Fibroblast of upper back skin (primary cell): ENCODE results near the gene GMCL2.

ENCODE experiments used
- DNase-seq: peaks from one replicate; pipeline ENCODE4 v3.0.0-alpha.2; 2013

The GMCL2 gene

DNA sequence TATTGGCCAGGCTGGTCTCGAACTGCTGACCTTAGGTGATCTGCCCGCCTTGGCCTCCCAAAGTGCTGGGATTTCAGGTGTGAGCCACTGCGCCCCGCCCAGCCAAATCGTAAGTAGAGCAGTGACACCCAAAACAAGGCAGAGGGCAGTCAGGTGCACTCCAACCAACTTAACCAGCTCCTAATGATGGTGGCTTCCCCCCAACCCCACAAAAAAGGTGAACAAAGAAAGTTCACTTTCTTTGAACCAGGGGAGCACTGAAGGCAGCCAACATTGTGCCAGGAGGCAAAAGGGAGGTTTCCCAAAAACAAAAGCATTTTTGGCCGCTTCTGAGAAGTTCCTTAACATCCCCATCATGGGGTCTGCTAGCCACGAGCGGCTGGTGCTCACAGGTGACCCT is 9.6 kb downstream of the GMCL2 start:
- no peak for DNase-seq

DNA sequence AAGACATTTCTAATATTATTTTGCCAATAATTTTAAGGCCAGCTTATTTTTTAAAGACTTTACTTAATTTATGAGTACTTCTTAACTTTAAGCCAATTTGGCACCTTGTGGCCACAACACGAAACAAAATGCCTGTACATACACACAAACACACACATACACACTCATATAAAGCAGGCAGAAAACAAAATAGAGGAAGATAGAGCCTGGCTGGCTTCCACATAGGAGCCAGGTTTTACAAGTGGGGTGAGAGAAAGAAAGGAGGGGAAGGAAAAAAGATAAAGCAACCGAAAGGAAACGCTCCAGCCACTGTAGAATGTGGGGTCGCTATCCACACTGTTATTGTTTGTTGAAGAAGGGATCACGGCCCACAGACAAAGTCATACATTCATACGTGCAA is 10.4 kb downstream of the GMCL2 start:
- no peak for DNase-seq

DNA sequence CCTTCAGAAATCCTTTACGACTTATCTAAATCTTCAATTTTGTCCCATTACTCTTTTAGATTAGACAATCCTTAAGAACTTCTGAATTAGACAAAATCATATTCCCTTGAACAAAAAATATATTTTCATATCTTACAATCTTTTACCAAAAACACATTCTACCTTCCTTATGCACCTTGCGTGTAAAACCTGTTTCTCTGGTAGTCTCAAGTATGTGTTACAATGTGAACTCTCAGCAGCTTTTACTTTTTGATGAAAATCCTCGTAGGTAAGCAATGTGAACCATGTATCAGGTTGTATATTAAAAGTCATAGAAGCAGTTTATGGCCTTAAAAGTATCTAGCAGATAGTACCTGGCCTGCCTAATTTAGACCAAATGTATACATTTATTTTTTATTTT is 12.7 kb downstream of the GMCL2 start:
- DNase-seq: no peak

DNA sequence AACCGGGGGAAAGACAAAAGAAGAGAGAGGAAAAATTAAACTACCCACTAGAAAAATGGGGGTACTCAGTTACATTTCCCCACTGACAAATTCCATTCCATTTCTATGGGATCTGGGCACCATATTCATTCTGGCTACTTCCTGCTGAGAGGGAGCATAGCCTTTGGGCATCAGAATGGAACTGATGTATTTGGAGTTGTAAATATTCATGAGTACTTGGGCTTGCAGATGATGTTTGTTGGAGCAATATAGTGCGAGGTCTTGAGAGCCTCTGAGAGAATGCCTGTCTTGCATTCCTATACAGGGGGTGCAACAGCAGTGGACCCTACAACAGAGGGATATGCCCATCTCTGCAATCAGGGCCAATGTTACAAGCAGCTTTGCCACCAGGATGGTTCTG is 16.7 kb downstream of the GMCL2 start:
- no peak for DNase-seq

DNA sequence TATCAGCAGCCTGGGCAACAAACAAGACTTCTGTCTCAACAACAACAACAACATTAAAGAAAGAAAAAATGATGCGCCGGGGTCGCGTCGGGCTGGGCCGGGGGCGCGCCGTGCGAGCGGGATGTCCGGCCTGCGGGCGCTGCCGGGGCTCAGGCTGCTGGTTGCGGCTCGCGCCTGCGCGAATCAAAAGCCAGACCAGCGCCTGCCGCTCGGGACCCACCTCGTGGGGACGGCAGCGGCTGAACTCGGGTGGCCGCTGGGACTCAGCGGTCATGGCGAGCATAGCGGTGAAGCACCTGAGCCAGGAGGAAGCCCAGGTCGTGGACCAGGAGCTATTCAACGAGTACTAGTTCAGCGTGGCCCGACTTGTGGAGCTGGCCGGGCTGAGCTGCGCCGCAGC is 21.6 kb downstream of the GMCL2 start:
- no peak for DNase-seq

DNA sequence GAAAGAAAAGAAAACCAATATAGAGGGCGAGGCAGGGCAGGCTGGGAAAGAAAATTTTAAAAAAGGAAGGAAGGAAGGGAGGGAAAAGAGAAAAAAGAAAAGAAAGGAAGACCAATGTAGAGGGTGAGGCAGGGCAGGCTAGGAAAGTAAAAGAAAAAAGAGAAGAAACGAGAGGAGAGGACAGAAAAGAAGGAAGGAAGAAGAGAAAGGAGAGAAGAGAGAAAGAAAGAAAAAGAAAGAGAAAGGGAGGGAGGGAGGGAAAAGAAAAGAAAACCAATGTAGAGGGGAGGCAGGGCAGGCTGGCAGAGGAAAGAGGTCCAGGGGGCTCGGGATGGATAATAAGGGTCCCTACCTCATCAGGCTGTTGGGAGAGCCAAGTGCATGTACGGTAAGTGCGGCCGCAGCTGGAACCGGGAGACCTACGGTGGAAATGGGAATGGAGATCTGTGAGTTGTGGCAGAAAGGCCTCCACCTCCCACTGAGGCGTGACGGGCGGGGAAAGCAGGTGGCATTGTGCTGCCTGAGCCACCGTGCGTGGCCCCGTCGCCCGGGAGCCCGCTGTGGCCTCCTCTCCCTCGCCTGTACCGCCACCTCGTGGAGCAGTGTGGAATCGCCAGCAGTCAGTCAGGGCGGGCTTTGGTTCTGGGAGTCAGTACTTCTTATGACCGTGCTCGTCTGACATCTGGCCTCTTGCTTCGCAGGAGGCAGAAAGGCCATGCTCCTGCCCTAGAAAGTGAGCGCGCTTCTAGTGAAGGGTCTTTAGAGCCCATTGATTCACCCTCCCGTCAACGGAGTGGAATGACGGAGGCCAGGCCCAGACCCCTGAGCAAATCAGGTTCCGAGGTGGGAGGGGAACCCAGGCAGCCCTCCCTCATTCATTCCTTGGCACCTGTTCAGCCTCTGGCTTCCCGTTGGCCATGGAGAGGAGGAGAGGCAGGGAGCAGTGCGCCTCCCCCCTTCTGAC is 23.1 kb downstream of the GMCL2 start:
- peak; percentile 62 for DNase-seq

DNA sequence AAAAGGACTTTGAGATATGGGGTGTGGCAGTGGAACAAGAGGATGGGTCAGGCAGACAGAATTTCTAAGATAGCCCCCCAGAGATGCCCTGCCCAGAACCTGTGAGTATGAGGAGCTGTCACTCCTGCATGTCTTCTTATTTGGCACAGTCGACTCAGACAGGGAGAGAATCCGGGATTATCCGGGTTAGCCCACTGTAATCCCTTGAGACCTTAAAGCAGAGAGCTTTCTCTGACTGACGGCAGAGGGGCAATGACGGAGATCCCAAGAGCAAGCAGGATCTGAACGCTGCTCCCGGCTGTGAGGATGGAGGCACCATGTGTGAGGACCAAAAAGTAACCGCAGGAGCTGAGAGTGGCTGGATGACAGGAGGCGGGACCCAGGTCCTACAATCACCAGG is 24.7 kb downstream of the GMCL2 start:
- DNase-seq: no peak

DNA sequence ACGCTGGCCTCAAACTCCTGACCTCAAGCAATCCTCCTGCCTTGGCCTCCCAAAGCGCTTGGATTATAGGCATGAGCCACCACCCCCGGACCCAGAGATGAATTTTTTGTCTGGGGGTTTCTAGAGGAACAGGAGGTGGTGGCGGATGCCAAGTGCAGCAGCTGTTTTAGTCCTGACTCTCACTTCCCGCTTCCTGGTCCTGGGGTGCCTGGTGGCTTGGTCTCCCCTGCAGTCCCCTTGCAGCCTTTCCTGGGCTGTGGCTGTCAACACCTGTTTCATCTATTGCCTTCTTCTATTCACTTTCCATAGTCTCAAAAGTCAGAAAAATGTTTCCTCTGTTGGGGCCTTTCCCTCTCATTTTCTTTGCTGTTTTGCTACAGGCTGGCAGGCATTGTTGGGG is 27.0 kb downstream of the GMCL2 start:
- no peak for DNase-seq

DNA sequence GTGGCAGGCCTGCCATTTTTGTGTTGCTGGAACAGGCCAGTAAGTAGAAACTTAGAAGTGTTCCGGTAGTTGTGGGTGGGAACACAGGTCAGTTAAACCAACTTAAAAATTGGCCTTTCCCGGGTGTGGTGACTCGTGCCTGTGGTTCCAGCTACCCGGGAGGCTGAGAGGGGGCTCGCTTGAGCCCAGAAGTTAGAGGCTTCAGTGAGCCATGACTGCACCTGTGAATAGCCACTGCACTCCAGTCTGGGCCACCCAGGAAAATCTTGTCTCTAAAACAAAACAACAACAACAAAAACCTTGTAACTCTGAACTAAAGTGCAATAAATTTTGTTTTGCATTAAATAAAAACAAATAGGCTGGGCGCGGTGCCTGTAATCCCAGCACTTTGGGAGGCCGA is 32.1 kb downstream of the GMCL2 start:
- no peak for DNase-seq

DNA sequence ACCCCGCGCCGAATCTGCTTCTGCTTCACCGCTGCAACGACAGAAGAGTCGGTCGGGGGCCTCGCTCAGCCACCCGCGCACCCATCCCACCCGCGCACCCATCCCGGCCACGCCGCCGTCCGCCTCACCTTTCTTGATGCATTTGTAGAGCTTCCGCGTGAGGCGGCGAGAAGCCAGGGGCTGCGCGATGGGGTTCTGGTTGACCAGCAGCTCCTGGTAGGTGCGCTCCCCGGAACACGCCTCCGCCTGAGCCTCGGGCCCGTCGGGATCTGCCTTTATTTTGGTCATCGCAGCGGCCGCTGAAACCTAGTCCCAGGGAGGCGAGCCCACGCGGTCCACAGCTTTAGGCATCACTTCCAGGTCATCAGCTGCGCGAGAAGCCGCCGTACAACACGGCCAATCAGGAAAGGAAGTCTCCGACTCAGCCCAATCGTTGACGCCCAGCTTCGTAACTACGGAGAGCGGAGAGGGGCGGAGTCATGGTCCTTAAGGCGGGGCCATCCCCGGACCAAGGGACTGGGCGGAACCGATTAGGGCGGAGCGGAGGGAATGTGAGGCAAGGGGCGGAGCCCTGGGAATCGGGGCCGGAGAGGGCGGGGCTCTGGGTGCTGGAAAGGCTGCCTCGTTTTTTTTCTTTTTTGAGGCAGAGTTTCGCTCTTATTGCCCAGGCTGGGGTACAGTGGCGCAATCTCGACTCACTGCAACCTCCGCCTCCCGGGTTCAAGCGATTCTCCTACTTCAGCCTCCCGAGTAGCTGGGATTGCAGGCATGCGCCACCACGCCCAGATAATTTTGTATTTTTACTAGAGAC is 33.4 kb downstream of the GMCL2 start, which contains the start of gene NHP2:
TSS of gene NHP2 (minus strand) at position 356 of the 811 bp plus-strand sequence. CDS start at position 288, 68 bp downstream.
- peak; percentile 99 for DNase-seq

DNA sequence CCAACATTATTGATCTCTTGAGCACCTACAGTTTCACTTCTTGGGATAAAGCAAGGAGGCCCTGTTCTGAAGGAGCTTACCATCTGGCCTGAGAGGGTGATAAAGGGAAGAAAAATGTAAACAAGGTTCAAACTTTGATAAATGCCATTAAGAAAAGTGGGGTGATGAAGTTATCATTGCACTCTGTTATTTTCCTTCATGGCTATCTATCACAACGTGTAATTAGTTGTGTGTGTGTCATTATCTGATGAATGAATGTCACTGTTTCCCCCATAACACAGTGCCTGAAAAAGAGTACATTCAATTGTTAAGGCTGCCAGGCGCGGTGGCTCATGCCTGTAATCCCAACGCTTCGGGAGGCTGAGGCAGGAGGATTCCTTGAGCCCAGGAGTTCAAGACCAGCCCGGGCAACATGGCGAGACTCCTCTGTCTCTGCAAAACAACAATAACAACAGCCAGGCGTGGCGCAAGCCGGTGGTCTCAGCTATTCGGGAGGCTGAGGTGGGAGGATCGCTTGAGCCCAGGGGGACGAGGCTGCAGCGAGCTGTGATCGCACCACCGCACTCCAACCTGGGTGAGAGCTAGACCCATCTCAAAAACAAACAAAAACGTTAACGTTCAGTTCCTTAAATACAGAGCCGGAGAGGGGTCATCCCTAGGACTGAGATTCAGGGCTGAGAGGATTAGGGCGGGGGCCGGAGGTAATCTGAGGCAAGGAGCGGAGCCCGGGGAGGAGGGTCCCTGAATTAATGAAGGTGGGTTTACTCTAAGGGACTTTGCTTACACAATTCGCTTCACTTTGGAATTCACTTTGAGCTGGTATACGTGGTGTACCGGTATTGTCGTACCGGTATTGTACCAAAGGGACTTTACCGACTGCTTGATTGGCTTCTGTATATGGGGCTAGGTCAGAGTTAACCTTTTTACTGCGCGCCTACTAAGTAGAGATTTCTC is 34.4 kb downstream of the GMCL2 start:
- DNase-seq: no peak

DNA sequence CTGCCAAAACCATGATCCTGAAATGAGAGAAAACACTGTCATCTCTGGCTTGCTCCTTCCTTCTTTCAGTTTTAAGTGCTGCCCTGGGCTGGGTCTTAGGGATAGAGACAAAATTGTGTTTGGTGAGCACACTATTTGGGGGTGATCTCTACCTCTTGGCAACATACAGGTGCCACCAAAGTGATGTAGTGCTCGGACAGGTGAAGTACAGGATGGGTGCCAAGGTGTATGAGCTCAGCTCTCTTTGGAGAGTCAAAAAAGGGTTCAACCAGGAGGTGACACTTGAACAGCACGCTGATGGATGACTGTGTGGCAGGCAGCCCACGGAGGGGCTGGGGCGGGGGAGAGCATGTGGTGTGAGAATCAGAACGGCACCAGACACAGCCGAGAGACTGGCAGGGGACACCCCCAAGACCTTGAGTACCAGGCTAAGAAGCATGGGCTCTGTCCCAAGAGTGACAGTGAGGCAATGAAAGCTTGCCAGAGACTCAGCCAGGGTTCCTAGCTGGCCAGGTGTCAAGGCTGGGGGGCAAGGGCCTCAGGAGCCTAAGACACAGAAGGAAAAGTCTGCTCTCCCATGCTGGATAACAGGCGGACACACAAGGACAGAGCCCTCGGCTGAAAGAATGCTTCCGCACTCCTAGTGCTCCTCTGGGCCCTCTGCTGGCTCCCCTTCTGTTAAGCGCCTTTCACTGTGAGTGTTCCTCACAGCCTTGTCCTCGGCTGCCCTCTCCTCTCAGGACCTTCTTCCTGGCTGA is 36.0 kb downstream of the GMCL2 start:
- DNase-seq: no peak

DNA sequence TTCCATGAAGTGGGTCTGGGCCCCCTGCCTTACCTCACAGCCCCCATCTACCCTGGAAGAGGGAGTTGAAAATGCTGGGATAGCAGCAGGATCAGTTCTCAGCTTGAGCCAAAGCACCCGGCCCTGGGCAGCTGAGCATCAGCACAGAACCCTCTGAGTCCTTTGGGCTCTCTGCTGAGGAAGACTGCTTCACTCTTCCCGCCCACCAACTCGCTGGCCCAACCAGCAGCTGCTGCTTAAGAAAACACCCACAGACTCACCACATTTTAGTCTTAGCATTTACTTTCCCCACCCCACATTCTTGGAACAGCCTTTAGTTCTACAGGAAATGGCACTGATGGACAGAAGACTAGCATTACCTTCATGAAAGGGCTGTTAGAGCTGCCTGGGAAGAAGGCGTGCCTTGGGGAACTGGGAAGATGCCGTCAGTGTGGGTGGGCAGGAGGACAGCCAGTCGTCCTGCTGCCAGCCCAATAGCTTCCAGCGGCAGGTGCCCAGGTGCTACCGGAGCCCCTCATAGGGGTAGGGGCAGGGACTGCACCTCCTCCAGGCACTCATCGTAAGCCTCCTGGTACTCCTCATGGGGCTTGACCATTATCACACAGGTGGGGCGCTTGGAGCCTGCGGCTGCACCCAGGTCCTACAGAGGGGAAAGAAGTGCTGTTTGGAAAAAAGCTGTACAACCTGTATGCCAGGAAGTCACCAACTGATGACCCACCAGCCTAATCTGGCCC is 37.8 kb downstream of the GMCL2 start:
- DNase-seq: no peak

DNA sequence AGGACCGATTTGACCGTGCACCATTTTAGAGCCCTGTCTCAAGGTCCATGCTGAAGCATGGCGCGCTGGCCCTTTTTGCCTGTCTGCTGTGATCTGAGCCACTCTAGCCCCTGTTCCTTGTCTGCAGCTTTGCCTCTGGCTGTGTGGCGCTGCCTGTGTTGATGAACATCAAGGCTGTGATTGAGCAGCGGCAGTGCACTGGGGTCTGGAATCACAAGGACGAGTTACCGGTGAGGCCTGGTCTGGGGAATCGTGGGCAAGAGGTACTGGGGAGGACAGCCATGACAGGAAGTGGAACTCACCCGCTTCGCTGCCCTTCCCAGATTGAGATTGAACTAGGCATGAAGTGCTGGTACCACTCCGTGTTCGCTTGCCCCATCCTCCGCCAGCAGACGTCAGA is 39.8 kb downstream of the GMCL2 start:
- DNase-seq: no peak

DNA sequence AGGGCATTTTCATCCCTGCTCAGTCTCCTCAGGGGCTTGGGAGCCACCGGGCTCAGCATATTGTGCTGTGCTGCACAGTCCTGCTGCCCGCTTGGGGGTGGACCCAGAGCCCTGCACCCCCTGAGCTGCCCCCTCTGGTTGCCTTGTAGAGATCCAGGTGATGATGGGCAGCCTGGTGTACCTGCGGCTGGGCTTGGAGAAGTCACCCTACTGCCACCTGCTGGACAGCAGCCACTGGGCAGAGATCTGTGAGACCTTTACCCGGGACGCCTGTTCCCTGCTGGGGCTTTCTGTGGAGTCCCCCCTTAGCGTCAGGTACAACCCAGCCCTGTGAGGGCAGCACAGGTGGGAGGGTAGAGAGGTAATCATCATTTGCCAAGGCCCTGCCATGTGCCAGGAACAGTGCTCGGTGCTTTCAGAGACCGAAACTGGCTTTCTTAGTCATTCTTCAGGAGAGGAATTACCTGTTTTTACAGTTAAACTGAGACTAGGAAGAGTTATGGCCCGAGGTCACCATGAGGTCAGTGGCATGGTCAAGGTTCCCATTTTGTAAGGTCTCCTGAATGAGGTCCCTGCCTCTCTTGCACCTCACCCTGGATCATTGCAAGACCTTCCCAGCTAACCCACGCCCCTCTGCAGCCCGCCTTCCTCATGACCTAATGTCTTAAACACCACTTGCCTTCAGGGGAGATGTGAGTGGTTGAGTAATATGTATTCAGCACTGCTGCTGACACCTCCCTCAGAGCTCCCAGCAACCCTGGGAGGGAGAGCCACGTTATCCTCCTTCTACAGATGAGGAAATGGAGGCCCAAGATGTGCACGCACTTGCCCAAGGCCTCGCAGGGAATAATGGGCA is 41.0 kb downstream of the GMCL2 start:
- peak; percentile 28 for DNase-seq

DNA sequence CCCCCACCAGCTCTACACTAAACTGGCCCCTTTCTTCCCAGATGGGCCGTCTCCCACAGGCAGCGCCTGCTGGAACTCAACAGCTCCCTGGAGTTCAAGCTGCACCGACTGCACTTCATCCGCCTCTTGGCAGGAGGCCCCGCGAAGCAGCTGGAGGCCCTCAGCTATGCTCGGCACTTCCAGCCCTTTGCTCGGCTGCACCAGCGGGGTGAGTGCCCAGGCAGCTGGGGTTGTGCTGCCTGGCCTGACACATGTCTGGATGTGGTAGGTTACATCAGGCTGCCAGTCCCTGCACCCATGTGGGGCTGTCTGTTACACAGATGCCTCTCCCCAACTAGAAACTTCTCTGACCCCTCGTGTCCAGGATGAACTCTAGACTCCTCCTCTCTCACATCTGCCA is 43.3 kb downstream of the GMCL2 start:
- DNase-seq: peak; percentile 30

DNA sequence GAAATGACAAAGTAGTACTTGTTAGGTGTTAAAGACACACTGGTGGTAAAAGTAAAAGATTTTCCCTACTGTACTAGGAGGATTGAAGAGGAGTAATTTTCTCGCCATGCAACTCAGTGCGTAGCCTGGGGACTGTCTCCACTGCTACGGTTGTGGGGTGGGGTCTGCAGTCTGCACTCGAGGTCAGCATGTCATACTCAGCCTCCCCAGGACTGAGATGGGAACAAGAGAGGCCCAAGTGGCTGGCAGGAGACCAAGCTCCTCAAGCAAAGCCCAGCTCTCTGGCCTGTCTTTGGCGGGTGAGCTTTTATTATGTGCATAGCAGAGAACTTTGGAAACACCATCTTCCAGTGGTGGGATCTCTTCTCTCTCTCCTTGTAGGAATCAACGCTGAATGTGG is 43.9 kb downstream of the GMCL2 start:
- DNase-seq: no peak

DNA sequence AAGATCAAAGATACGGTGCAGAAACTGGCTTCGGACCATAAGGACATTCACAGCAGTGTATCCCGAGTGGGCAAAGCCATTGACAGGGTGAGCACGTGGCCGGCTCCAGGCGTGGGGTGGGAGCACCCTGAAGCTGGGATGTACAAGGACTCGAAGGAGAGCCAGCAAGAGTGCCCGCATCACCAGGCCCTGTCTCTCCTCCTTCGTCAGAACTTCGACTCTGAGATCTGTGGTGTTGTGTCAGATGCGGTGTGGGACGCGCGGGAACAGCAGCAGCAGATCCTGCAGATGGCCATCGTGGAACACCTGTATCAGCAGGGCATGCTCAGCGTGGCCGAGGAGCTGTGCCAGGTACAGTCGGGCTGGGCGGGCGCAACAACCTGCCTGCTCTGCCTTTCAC is 44.5 kb downstream of the GMCL2 start:
- no peak for DNase-seq

DNA sequence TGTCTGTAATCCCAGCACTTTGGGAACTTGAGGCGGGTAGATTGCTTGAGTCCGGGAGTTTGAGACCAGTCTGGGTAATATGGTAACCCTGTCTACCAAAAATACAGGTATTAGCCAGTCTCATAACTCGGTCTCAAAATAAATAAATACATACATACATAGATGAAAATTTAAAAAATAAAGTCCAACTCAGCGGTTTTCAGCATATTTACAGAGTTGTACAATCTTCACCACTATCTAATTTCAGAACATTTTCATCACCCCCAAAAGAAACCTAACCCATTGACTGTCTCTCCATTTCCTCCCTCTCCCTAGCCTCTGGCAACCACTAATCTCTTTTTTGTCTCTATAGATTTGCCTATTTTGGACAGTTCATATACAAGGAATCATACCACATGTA is 45.6 kb downstream of the GMCL2 start:
- DNase-seq: no peak

DNA sequence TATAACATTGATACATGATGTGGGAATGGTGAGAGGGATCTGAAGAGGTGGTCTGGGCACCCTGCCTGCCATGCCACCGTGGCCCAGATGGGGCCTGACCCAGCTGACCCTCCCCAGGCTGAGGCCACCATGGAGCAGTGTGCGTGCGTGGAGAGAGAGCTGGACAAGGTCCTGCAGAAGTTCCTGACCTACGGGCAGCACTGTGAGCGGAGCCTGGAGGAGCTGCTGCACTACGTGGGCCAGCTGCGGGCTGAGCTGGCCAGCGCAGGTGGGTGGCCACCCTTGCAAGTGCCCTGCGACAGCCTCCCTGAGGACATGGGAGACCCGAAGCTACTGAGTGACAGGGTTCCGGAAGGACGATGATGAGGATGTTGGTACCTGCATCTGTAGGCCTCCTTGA is 49.2 kb downstream of the GMCL2 start:
- DNase-seq: no peak
